HCT116 (cell line): ENCODE results near the gene KDM3B. TPM values are rescaled to one million over a fixed set of nuclear protein-coding genes. Genes with fewer than 3 reads are reported as not detected.

Experiments
- ATAC-seq: fragments of 200-7000 bp; cut with Tn5 transposase; 2 replicates; pipeline ENCODE4 v1.9.1; 2020; ENCODE audit warnings: mild to moderate bottlenecking, moderate library complexity
- BruUV-seq: library from RNA; stranded (reverse); fragments of 400-500 nt; replicated peaks from 2 replicates; lab custom pipeline; 2021; lab: Mats Ljungman, UMichigan
- CTCF ChIA-PET: fragments of 300-600 bp; sonication (Branson Sonifier 250); formaldehyde crosslinking; loops from one replicate; lab custom pipeline; 2021; ENCODE audit warnings: antibody characterized with exemption; lab: Charles Lee
- POLR2A ChIA-PET: fragments of 300-600, 350-600 bp; sonication (Branson Sonifier 250); formaldehyde crosslinking; loops from one replicate; lab custom pipeline; 2021; ENCODE audit warnings: antibody characterized with exemption; lab: Charles Lee
- RAD21 ChIA-PET, 2 experiments: fragments of 300-600 bp; sonication (Branson Sonifier 250); formaldehyde crosslinking; loops; one replicate each; lab custom pipeline; 2023; ENCODE audit warnings: low total read pairs in 2 of 2; ENCODE audit not compliant: uncharacterized antibody in 2 of 2, unreplicated experiment in 2 of 2, low non-redundant PET in 1 of 2; lab: Charles Lee
- DNase-seq: peaks from one replicate; pipeline ENCODE4 v3.0.0-alpha.2; 2010; ENCODE audit warnings: low read depth, low spot score
- H2AFZ ChIP-seq: fragments of 200-600 bp; shearing (Covaris generic), sonication (generic); 2 replicates; pipeline ENCODE4 v1.6.1; 2017; ENCODE audit warnings: low read depth, mixed run types, mixed read lengths, antibody characterized with exemption, low read length; ENCODE audit not compliant: poor library complexity, severe bottlenecking
- H3K27ac ChIP-seq: 2 replicates; pipeline ENCODE4 v1.5.1; 2012; ENCODE audit warnings: low read depth, low read length
- H3K27me3 ChIP-seq: fragments of 200-600 bp; sonication (generic); 2 replicates; pipeline ENCODE4 v1.6.1; 2016; ENCODE audit warnings: mixed run types, low read length, mixed read lengths; ENCODE audit not compliant: insufficient read depth
- H3K36me3 ChIP-seq, 2 experiments: fragments of 200-500 bp in 1 of 2; fragments of 200-600 bp in 1 of 2; sonication (Bioruptor generic) in 1 of 2; sonication (generic) in 1 of 2; 2 replicates each; pipeline versions ENCODE4 v1.5.1 to v1.6.1; 2014 to 2016; ENCODE audit warnings: low read length in 2 of 2, inconsistent platforms in 1 of 2, mixed read lengths in 1 of 2, mixed run types in 1 of 2; ENCODE audit not compliant: insufficient read depth in 2 of 2, control insufficient read depth in 1 of 2
- H3K4me1 ChIP-seq, 2 experiments: fragments of 200-600 bp in 1 of 2; sonication (generic) in 1 of 2; 2 replicates each; pipeline versions ENCODE4 v1.5.1 to v1.6.1; 2012 to 2017; ENCODE audit warnings: low read length in 2 of 2, inconsistent platforms in 1 of 2, mild to moderate bottlenecking in 1 of 2, mixed read lengths in 1 of 2, mixed run types in 1 of 2, moderate library complexity in 1 of 2; ENCODE audit not compliant: insufficient read depth in 2 of 2, control insufficient read depth in 1 of 2
- H3K4me2 ChIP-seq: fragments of 200-600 bp; sonication (generic); 2 replicates; pipeline ENCODE4 v1.6.1; 2017; ENCODE audit warnings: mixed run types, low read length, mixed read lengths
- H3K4me3 ChIP-seq, 2 experiments: fragments of 200-600 bp in 1 of 2; sonication (generic) in 1 of 2; replicated peaks in 1 of 2; 2 replicates each; pipeline ENCODE4 v1.5.1; 2011 to 2016; ENCODE audit warnings: low read length in 2 of 2, control low read depth in 1 of 2, low read depth in 1 of 2, mild to moderate bottlenecking in 1 of 2, mixed read lengths in 1 of 2, mixed run types in 1 of 2
- H3K79me2 ChIP-seq: fragments of 200-600 bp; sonication (generic); 2 replicates; pipeline ENCODE4 v1.6.1; 2017; ENCODE audit warnings: mild to moderate bottlenecking, mixed run types, low read length, moderate library complexity, mixed read lengths; ENCODE audit not compliant: insufficient read depth
- H3K9ac ChIP-seq: fragments of 200-600 bp; sonication (generic); 2 replicates; pipeline ENCODE4 v1.6.1; 2016; ENCODE audit warnings: low read length, mixed read lengths
- H3K9me2 ChIP-seq: fragments of 200-600 bp; sonication (generic), shearing (Covaris generic); 2 replicates; pipeline ENCODE4 v1.6.1; 2017; ENCODE audit warnings: mixed run types, mild to moderate bottlenecking, moderate library complexity; ENCODE audit not compliant: insufficient read depth
- H3K9me3 ChIP-seq, 2 experiments: fragments of 200-500 bp in 1 of 2; fragments of 200-600 bp in 1 of 2; sonication (Bioruptor generic) in 1 of 2; sonication (generic) in 1 of 2; 2 replicates each; pipeline ENCODE4 v1.6.1; 2014 to 2017; ENCODE audit warnings: low read length in 2 of 2, mixed read lengths in 2 of 2, inconsistent platforms in 1 of 2, low read depth in 1 of 2, mild to moderate bottlenecking in 1 of 2, mixed run types in 1 of 2, moderate library complexity in 1 of 2; ENCODE audit not compliant: control insufficient read depth in 1 of 2, insufficient read depth in 1 of 2
- H4K20me1 ChIP-seq: fragments of 200-600 bp; sonication (generic), shearing (Covaris generic); 2 replicates; pipeline ENCODE4 v1.6.1; 2017; ENCODE audit warnings: mixed run types, mild to moderate bottlenecking, moderate library complexity; ENCODE audit not compliant: insufficient read depth
- ATF3 ChIP-seq: IDR thresholded peaks from 2 replicates; pipeline ENCODE4 v1.6.1; 2012
- CBX3 ChIP-seq: IDR thresholded peaks from 2 replicates; pipeline ENCODE4 v1.6.1; 2012; ENCODE audit warnings: low read depth
- CEBPB ChIP-seq: IDR thresholded peaks from 2 replicates; pipeline ENCODE4 v1.6.1; 2012; ENCODE audit warnings: low read depth
- EGR1 ChIP-seq: IDR thresholded peaks from 2 replicates; pipeline ENCODE4 v1.6.1; 2012; ENCODE audit warnings: low read depth
- ELF1 ChIP-seq: IDR thresholded peaks from 2 replicates; pipeline ENCODE4 v1.6.1; 2012; ENCODE audit warnings: low read depth, borderline replicate concordance
- EZH2phosphoT487 ChIP-seq: fragments of 200-600 bp; IDR thresholded peaks from 2 replicates; pipeline ENCODE4 v1.6.1; 2018; ENCODE audit warnings: antibody characterized with exemption, borderline replicate concordance
- POLR2AphosphoS5 ChIP-seq: IDR thresholded peaks from 2 replicates; pipeline ENCODE4 v1.6.1; 2011; ENCODE audit warnings: mild to moderate bottlenecking, low read depth, low read length, moderate library complexity
- RAD21 ChIP-seq: IDR thresholded peaks from 2 replicates; pipeline ENCODE4 v1.6.1; 2012; ENCODE audit warnings: low read depth, mild to moderate bottlenecking
- SRF ChIP-seq: IDR thresholded peaks from 2 replicates; pipeline ENCODE4 v1.6.1; 2012; ENCODE audit warnings: low read depth
- YY1 ChIP-seq: IDR thresholded peaks from 2 replicates; pipeline ENCODE4 v1.6.1; 2011; ENCODE audit warnings: low read length, low read depth, moderate library complexity, mild to moderate bottlenecking; ENCODE audit not compliant: insufficient replicate concordance; ENCODE audit errors: extremely low read depth
- ZBTB33 ChIP-seq: IDR thresholded peaks from 2 replicates; pipeline ENCODE4 v1.6.1; 2011; ENCODE audit warnings: mild to moderate bottlenecking, low read length, moderate library complexity; ENCODE audit not compliant: insufficient replicate concordance; ENCODE audit errors: extremely low read depth
- ZNF274 ChIP-seq: fragments of 200-500 bp; sonication (Bioruptor generic); IDR thresholded peaks from 2 replicates; pipeline ENCODE4 v1.6.1; 2014; ENCODE audit warnings: mild to moderate bottlenecking, low read depth, low read length, inconsistent platforms
- intact Hi-C: fragments of 100-400 bp; cut with micrococcal nuclease; formaldehyde crosslinking; loops from 2 replicates; pipeline ENCODE4 v1.10.0; 2022
- total RNA-seq: library from RNA; stranded (reverse); gene quantifications from one replicate; pipeline ENCODE4 v1.2.1, GENCODE V29; 2021; ENCODE audit not compliant: unreplicated experiment
- TF ChIP-seq, protein P1 (sequence below), 3 experiments: fragments of 200-600 bp in 1 of 3; sonication (generic) in 1 of 3; IDR thresholded peaks in 2 of 3; conservative IDR thresholded peaks in 1 of 3; 2 replicates each; pipeline ENCODE4 v1.5.1; 2012 to 2017; ENCODE audit warnings: low read depth in 2 of 3, low read length in 2 of 3, antibody characterized with exemption in 1 of 3, borderline replicate concordance in 1 of 3, control low read depth in 1 of 3, mild to moderate bottlenecking in 1 of 3, mixed read lengths in 1 of 3, mixed run types in 1 of 3, moderate library complexity in 1 of 3; ENCODE audit not compliant: insufficient read depth in 1 of 3
- TF ChIP-seq, protein P2 (sequence below): IDR thresholded peaks from 2 replicates; pipeline ENCODE4 v1.6.1; 2012

KDM3B gene
- total RNA-seq, 1 experiment from 2014 or later: 65.1 TPM

DNA sequence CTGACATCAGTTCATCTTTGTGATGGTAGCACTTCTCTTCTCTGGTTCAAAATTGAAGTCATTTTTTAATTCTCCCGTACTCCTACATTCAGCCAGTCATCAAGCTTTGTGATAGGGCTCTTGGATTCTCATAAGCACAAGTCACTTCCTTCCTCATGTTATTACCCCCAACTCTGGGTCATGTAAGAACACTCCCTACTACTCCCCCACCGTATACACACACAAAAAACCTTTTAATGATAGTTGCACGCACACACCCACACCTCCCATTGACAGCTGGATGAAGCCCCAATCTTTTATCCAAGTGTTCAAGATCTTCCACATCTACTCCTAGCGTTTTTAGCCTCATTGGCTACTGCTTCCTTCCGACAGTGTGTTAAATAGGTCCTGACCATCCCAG is 16.8 kb downstream of the KDM3B start:
- CTCF ChIA-PET: interaction anchor here (1.3 kb wide), 1 partner anchor 17 kb away, joined by 5 read pairs; no protein-coding TSS in a partner anchor
- Histone ChIP-seq H3K4me1 (no peaks in the 10 kb centered on the region), H3K36me3 (peaks cover 3 to 6% of the 10 kb centered on the region in 2 experiments; a peak in 1 of 4 replicates), H3K9me3 (no peaks in the 10 kb centered on the region), H3K9ac (no peak overlapping the region), H3K4me3 (no peak overlapping the region), H4K20me1 (no peaks in the 10 kb centered on the region; the same call in 1 of the 2 replicates), H3K27me3 (no peaks in the 10 kb centered on the region), H2AFZ (no peak overlapping the region), H3K4me2 (no peak overlapping the region), H3K79me2 (peaks cover 90% of the 10 kb centered on the region), H3K27ac (no peak overlapping the region), H3K9me2 (no peaks in the 10 kb centered on the region)
- intact Hi-C loops: no loop called here
- RAD21 ChIA-PET: no interaction called here
- ATAC-seq (no peak), DNase-seq (no peak)
- POLR2A ChIA-PET: no interaction called here
- TF ChIP-seq ZNF274 (no peak), CBX3 (no peak), EGR1 (no peak), ZBTB33 (no peak), EZH2phosphoT487 (no peak), SRF (no peak), POLR2AphosphoS5 (no peak), CEBPB (no peak), YY1 (no peak), RAD21 (no peak), ATF3 (no peak), ELF1 (no peak)
- TF ChIP-seq, protein P1, sequence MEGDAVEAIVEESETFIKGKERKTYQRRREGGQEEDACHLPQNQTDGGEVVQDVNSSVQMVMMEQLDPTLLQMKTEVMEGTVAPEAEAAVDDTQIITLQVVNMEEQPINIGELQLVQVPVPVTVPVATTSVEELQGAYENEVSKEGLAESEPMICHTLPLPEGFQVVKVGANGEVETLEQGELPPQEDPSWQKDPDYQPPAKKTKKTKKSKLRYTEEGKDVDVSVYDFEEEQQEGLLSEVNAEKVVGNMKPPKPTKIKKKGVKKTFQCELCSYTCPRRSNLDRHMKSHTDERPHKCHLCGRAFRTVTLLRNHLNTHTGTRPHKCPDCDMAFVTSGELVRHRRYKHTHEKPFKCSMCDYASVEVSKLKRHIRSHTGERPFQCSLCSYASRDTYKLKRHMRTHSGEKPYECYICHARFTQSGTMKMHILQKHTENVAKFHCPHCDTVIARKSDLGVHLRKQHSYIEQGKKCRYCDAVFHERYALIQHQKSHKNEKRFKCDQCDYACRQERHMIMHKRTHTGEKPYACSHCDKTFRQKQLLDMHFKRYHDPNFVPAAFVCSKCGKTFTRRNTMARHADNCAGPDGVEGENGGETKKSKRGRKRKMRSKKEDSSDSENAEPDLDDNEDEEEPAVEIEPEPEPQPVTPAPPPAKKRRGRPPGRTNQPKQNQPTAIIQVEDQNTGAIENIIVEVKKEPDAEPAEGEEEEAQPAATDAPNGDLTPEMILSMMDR (IDR thresholded peaks at IDR 0.05 in 2 of 3, conservative IDR thresholded peaks at IDR 0.05 in 1 of 3; ENCODE audit: borderline replicate concordance in 1 of 3, insufficient read depth in 1 of 3, low read depth in 2 of 3, low read length in 2 of 3): no peak
- TF ChIP-seq, protein P2, sequence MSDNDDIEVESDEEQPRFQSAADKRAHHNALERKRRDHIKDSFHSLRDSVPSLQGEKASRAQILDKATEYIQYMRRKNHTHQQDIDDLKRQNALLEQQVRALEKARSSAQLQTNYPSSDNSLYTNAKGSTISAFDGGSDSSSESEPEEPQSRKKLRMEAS: no peak
- BruUV-seq: no TSS peak
